ENCODE measurements around the gene JCAD. TPM values are rescaled to one million over a fixed set of nuclear protein-coding genes. Genes with fewer than 3 reads are reported as not detected.
"Not testable (repeated sequence)": the region's sequence is repeated elsewhere in the genome, so short reads cannot be mapped to it uniquely, and the experiment has no call there.

Gene JCAD
- total RNA-seq, 3 donors from 2014 or later (not counting 1 experiment from before 2014, with no cell fraction given), result 0.07 to 0.43 TPM; not detected in 1

GRCh38 chr10:30006410-30006809 lies 53.0 kb downstream of the JCAD start:
- Histone ChIP-seq H3K4me3 (ENCODE audit: low read length) (no peak overlapping the region), H3K36me3 (ENCODE audit: control insufficient read depth, insufficient read depth, low read length) (no peaks in the 10 kb centered on the region), H3K27ac (ENCODE audit: low read length) (no peak overlapping the region), H3K9me3 (ENCODE audit: control insufficient read depth, insufficient read depth, low read length) (no peaks in the 10 kb centered on the region), H3K27me3 (ENCODE audit: control insufficient read depth, insufficient read depth, low read length) (peaks cover 4% of the 10 kb centered on the region), H3K4me1 (ENCODE audit: control insufficient read depth, insufficient read depth, low read length) (no peaks in the 10 kb centered on the region)
- H3K27me3 Mint-ChIP-seq (ENCODE audit: low read depth in 2 of 2), result peaks cover 36 to 61% of the 10 kb centered on the region in 2 donors
- DNase-seq, result no peak
- H3K4me3 Mint-ChIP-seq, result no peak overlapping the region
- intact Hi-C loops (cut with micrococcal nuclease), result loop anchor here (10.0 kb wide), 1 partner anchor 348 kb away; no protein-coding TSS in a partner anchor
- peaks cover 0 to 10% of the 10 kb centered on the region in 2 donors for H3K4me1 Mint-ChIP-seq
- H3K9me3 Mint-ChIP-seq, result no peaks in the 10 kb centered on the region
- no peak overlapping the region for H3K27ac Mint-ChIP-seq
- WGBS (ENCODE audit: insufficient coverage), result 94% methylated on average over 8 of the region's 8 CpGs
- no peak for ATAC-seq
- H3K36me3 Mint-ChIP-seq, result no peaks in the 10 kb centered on the region
- TF ChIP-seq, protein P1, sequence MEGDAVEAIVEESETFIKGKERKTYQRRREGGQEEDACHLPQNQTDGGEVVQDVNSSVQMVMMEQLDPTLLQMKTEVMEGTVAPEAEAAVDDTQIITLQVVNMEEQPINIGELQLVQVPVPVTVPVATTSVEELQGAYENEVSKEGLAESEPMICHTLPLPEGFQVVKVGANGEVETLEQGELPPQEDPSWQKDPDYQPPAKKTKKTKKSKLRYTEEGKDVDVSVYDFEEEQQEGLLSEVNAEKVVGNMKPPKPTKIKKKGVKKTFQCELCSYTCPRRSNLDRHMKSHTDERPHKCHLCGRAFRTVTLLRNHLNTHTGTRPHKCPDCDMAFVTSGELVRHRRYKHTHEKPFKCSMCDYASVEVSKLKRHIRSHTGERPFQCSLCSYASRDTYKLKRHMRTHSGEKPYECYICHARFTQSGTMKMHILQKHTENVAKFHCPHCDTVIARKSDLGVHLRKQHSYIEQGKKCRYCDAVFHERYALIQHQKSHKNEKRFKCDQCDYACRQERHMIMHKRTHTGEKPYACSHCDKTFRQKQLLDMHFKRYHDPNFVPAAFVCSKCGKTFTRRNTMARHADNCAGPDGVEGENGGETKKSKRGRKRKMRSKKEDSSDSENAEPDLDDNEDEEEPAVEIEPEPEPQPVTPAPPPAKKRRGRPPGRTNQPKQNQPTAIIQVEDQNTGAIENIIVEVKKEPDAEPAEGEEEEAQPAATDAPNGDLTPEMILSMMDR (IDR thresholded peaks at IDR 0.05), result no peak

DNA sequence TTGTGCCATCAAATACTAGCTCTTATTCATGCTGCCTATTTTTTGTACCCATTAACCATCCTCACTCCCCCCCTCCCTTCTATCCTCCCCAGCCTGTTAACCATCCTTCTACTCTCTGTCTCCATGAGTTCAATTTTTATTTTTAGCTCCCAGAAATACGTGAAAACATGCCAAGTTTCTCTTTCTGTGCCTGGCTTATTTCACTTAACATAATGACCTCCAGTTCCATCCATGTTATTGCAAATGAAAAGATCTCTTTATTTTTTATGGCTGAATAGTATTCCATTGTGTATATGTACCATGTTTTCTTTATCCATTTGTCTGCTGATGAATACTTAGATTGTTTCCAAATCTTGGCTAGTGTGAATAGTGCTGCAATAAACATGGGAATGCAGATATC lies 54.3 kb downstream of the JCAD start:
- not testable (repeated sequence) for H3K27ac Mint-ChIP-seq; H3K36me3 ChIP-seq (ENCODE audit: control insufficient read depth, insufficient read depth, low read length); H3K4me1 ChIP-seq (ENCODE audit: control insufficient read depth, insufficient read depth, low read length); H3K27ac ChIP-seq (ENCODE audit: low read length); DNase-seq; H3K4me3 ChIP-seq (ENCODE audit: low read length); H3K9me3 ChIP-seq (ENCODE audit: control insufficient read depth, insufficient read depth, low read length); H3K36me3 Mint-ChIP-seq; H3K9me3 Mint-ChIP-seq; ATAC-seq; H3K4me3 Mint-ChIP-seq; H3K27me3 ChIP-seq (ENCODE audit: control insufficient read depth, insufficient read depth, low read length)
- intact Hi-C loops (cut with micrococcal nuclease), result loop anchor here (10.0 kb wide), 1 partner anchor 350 kb away; no protein-coding TSS in a partner anchor
- H3K4me1 Mint-ChIP-seq, result peaks cover 0 to 10% of the 10 kb centered on the region in 2 donors
- H3K27me3 Mint-ChIP-seq (ENCODE audit: low read depth in 2 of 2), result peaks cover 39 to 74% of the 10 kb centered on the region in 2 donors
- WGBS (ENCODE audit: insufficient coverage), result 71% methylated on average over 1 of the region's 1 CpG

- Histone ChIP-seq H3K27me3 (ENCODE audit: control insufficient read depth, insufficient read depth, low read length) (peaks cover 4% of the 10 kb centered on the region), H3K9me3 (ENCODE audit: control insufficient read depth, insufficient read depth, low read length) (no peaks in the 10 kb centered on the region), H3K4me1 (ENCODE audit: control insufficient read depth, insufficient read depth, low read length) (no peaks in the 10 kb centered on the region), H3K4me3 (ENCODE audit: low read length) (no peak overlapping the region), H3K36me3 (ENCODE audit: control insufficient read depth, insufficient read depth, low read length) (no peaks in the 10 kb centered on the region), H3K27ac (ENCODE audit: low read length) (no peak overlapping the region)
- intact Hi-C loops (cut with micrococcal nuclease), result loop anchor here (5.0 to 10.0 kb wide), 2 partner anchors 352 to 590 kb away; no protein-coding TSS in a partner anchor
- DNase-seq (peak; percentile 43 to 74), ATAC-seq (peak; percentile 63 to 79 (median 66))
- TF ChIP-seq, protein P1 (IDR thresholded peaks at IDR 0.05), result peak; percentile 75
- WGBS (ENCODE audit: insufficient coverage), result 35% methylated on average over 13 of the region's 16 CpGs
- H3K9me3 Mint-ChIP-seq, result no peaks in the 10 kb centered on the region
- peaks cover 0 to 16% of the 10 kb centered on the region in 2 donors for H3K4me1 Mint-ChIP-seq
- H3K4me3 Mint-ChIP-seq, result no peak overlapping the region
- no peaks in the 10 kb centered on the region for H3K36me3 Mint-ChIP-seq
- peaks cover 45 to 72% of the 10 kb centered on the region in 2 donors for H3K27me3 Mint-ChIP-seq (ENCODE audit: low read depth in 2 of 2)
- no peak overlapping the region for H3K27ac Mint-ChIP-seq
These were observed 56.7 kb downstream of the JCAD start for GRCh38 chr10:30002426-30003266.

DNA sequence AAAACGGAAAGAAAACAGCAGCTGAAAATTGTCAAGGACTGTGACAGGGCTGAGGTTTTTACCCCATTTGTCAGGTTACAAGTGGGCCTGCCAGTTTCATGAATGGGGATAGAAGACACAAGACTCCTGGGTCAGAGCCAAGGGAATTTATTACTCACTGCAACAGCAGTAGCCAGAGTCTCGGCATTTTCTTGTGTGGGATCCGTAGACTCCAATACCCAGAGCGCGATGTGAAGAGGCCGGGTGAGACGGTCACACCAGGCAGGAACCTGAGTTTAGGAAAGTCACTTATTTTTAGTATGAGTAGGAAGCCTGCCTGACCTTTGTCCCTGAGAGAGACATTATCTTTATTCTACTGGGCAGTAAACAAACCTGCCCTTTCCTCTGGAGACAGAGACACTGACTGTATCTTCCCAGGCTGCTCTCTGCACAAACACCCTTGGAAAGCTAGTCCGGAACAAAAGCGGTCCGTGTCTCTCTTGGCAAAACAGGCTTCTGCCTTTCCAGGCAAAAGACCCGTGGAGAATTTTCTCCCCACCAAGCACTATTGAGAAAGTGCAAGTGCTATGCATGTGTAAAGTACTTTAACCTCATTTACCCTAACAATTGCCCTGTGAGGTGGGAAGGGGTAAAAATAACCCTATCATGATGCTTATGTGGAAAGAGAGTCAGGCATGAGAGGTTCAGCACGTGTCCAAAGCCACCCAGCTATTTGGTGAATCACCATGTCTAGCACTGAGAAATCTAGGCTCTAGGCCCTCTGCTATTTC lies 58.4 kb downstream of the JCAD start:
- peaks cover 4% of the 10 kb centered on the region for H3K27me3 ChIP-seq (ENCODE audit: control insufficient read depth, insufficient read depth, low read length)
- 94% methylated on average over 11 of the region's 12 CpGs for WGBS (ENCODE audit: insufficient coverage)
- no peaks in the 10 kb centered on the region for H3K4me1 ChIP-seq (ENCODE audit: control insufficient read depth, insufficient read depth, low read length)
- no peaks in the 10 kb centered on the region for H3K36me3 ChIP-seq (ENCODE audit: control insufficient read depth, insufficient read depth, low read length)
- H3K9me3 ChIP-seq (ENCODE audit: control insufficient read depth, insufficient read depth, low read length), result no peaks in the 10 kb centered on the region
- no peak overlapping the region for H3K27ac ChIP-seq (ENCODE audit: low read length)
- H3K36me3 Mint-ChIP-seq, result no peaks in the 10 kb centered on the region
- no peak overlapping the region for H3K4me3 ChIP-seq (ENCODE audit: low read length)
- no peak for DNase-seq
- H3K27ac Mint-ChIP-seq, result no peak overlapping the region
- H3K4me3 Mint-ChIP-seq, result no peak overlapping the region
- H3K9me3 Mint-ChIP-seq, result no peaks in the 10 kb centered on the region
- H3K4me1 Mint-ChIP-seq, result peaks cover 0 to 16% of the 10 kb centered on the region in 2 donors
- intact Hi-C loops (cut with micrococcal nuclease), result loop anchor here (5.0 to 10.0 kb wide), 2 partner anchors 354 to 591 kb away; no protein-coding TSS in a partner anchor
- no peak for ATAC-seq
- TF ChIP-seq, protein P1 (IDR thresholded peaks at IDR 0.05), result no peak
- H3K27me3 Mint-ChIP-seq (ENCODE audit: low read depth in 2 of 2), result peaks cover 45 to 66% of the 10 kb centered on the region in 2 donors
